Prostate gland (tissue), 2 donors: Measurements from ENCODE around the gene TBC1D30.

ENCODE experiments used
- POLR2A ChIP-seq: fragments of 450-650 bp; IDR thresholded peaks from one replicate; pipeline ENCODE4 v1.6.1; 2016; ENCODE audit warnings: antibody characterized with exemption, mild to moderate bottlenecking
- TF ChIP-seq, protein P1 (sequence below), 4 experiments: fragments of 200-600 bp in 2 of 4; fragments of 450-650 bp in 2 of 4; sonication (generic) in 2 of 4; IDR thresholded peaks; 1 replicate in 3 of 4; 2 replicates in 1 of 4; pipeline ENCODE4 v1.5.1; 2016 to 2019; ENCODE audit warnings: antibody characterized with exemption in 4 of 4, mild to moderate bottlenecking in 2 of 4, moderate library complexity in 2 of 4

GRCh38 chr12:64916411-64917261 is 92.2 kb downstream of the TBC1D30 start:
- TF ChIP-seq, protein P1, sequence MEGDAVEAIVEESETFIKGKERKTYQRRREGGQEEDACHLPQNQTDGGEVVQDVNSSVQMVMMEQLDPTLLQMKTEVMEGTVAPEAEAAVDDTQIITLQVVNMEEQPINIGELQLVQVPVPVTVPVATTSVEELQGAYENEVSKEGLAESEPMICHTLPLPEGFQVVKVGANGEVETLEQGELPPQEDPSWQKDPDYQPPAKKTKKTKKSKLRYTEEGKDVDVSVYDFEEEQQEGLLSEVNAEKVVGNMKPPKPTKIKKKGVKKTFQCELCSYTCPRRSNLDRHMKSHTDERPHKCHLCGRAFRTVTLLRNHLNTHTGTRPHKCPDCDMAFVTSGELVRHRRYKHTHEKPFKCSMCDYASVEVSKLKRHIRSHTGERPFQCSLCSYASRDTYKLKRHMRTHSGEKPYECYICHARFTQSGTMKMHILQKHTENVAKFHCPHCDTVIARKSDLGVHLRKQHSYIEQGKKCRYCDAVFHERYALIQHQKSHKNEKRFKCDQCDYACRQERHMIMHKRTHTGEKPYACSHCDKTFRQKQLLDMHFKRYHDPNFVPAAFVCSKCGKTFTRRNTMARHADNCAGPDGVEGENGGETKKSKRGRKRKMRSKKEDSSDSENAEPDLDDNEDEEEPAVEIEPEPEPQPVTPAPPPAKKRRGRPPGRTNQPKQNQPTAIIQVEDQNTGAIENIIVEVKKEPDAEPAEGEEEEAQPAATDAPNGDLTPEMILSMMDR (IDR thresholded peaks at IDR 0.05) = no peak
- no peak for TF ChIP-seq POLR2A
